ENCODE measurements around the gene MDGA2.

MDGA2 gene

DNA sequence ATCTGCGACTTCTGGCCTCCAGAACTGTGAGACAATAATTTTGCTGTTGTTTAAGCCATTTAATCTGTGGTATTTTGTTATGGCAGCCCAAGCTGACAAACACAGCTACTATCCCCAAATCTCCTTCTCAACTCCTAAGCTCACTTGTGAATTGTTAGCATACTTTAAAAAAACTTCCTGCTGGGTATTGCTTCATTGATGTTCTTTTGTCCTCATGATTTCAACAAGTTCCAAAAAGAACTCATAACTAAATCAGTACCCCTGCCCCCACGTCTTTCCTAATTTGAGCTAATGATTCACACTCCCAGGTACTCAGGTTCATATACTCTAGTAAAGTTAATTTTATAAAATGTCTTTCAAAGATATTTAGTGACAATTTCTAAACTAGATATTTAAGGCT lies 125.5 kb downstream of the MDGA2 start:
- no peaks in the 10 kb centered on the region for H3K27me3 Mint-ChIP-seq
- H3K9me3 Mint-ChIP-seq = no peaks in the 10 kb centered on the region
- ATAC-seq = no peak
- no peak overlapping the region for H3K4me3 Mint-ChIP-seq
- H3K36me3 Mint-ChIP-seq = no peaks in the 10 kb centered on the region
- no peak overlapping the region for H3K27ac Mint-ChIP-seq
- no peaks in the 10 kb centered on the region for H3K4me1 Mint-ChIP-seq

DNA sequence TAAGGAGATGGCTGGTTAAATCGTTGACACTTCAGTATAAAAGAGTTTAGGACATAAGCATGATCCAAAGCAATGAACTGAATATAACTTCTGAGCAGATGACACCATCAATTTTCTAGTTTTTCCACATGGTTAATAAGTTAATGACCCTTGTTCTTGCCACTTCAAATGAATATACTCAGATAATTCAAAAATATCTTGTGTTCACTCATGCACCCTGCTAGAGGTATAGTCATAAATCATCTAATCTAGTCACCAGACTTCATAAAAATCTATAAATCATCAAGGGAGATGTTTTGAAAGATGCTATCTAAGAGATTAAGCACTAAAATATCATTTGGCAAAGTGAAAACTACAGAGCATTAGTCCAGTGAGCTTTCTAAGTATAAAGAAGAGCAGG lies 131.9 kb downstream of the MDGA2 start:
- Mint-ChIP-seq H3K4me1 (no peaks in the 10 kb centered on the region), H3K36me3 (no peaks in the 10 kb centered on the region), H3K27me3 (no peaks in the 10 kb centered on the region), H3K9me3 (peaks cover 3% of the 10 kb centered on the region), H3K4me3 (no peak overlapping the region), H3K27ac (no peak overlapping the region)
- no peak for ATAC-seq

DNA sequence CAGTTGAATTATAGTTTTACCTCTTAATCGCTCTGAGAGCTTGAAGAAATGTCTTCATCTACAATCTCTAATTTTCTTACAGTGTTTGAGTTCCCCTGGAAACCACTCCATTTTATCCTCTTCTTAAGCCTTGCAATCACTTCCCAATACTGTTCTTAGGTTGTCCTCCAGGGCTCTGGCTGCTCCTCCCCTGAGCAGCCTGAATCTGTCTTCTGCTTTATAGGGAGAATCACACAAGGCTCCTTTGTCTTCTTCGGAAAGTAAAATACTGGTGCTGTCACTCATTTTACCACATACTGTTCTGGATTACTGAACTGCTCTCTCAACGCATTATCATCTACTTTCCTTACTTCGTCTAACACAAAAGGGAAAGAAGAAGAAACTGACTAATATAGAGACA lies 133.7 kb downstream of the MDGA2 start:
- ATAC-seq = no peak
- H3K27ac Mint-ChIP-seq = no peak overlapping the region
- peaks cover 3% of the 10 kb centered on the region for H3K9me3 Mint-ChIP-seq
- H3K4me1 Mint-ChIP-seq = no peaks in the 10 kb centered on the region
- no peaks in the 10 kb centered on the region for H3K27me3 Mint-ChIP-seq
- H3K36me3 Mint-ChIP-seq = no peaks in the 10 kb centered on the region
- H3K4me3 Mint-ChIP-seq = no peak overlapping the region

DNA sequence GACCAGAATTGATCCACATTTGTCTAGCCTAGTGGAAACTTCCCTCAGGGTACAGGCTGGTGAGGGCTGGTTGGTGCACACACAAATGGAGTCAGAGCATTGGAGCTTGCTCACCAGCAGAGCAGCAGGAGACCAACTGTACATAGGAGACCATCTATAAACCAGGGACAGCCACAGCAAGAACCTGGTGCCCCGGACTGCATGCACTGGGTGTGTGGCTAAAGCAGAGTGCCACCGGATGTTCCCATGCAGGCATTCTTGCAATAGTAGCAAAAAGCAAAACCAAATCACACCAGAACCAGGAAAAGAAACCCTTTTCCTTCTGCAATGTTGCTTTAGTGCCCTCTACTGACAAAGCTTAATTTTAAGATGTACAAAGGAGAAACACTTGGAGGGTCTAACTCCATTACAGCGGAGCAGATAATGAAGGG lies 136.4 kb downstream of the MDGA2 start:
- H3K4me3 Mint-ChIP-seq = no peak overlapping the region
- H3K27ac Mint-ChIP-seq = no peak overlapping the region
- no peaks in the 10 kb centered on the region for H3K4me1 Mint-ChIP-seq
- H3K27me3 Mint-ChIP-seq = no peaks in the 10 kb centered on the region
- H3K36me3 Mint-ChIP-seq = no peaks in the 10 kb centered on the region
- ATAC-seq = no peak
- H3K9me3 Mint-ChIP-seq = peaks cover 3% of the 10 kb centered on the region

DNA sequence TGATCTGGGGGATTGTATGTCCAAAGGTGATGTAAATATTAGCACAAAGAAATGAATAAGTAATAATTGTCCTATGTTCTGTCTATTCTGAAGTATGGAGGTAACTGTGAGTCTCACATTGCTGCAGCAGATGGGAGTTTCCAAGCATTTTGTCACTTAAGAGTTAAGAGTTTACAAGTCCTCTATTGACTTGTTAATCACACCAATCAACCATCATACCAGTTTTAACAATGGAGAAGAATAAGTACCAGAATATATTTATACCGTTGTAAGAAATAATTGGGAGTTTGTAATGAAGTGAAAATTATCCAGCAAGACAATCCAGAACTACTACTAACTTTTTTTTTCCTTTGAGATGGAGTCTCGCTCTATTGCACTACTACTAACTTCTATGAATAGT lies 139.1 kb downstream of the MDGA2 start:
- no peak for ATAC-seq
- Mint-ChIP-seq H3K4me3 (no peak overlapping the region), H3K27me3 (no peaks in the 10 kb centered on the region), H3K27ac (no peak overlapping the region), H3K4me1 (no peaks in the 10 kb centered on the region), H3K36me3 (no peaks in the 10 kb centered on the region), H3K9me3 (peaks cover 3% of the 10 kb centered on the region)

DNA sequence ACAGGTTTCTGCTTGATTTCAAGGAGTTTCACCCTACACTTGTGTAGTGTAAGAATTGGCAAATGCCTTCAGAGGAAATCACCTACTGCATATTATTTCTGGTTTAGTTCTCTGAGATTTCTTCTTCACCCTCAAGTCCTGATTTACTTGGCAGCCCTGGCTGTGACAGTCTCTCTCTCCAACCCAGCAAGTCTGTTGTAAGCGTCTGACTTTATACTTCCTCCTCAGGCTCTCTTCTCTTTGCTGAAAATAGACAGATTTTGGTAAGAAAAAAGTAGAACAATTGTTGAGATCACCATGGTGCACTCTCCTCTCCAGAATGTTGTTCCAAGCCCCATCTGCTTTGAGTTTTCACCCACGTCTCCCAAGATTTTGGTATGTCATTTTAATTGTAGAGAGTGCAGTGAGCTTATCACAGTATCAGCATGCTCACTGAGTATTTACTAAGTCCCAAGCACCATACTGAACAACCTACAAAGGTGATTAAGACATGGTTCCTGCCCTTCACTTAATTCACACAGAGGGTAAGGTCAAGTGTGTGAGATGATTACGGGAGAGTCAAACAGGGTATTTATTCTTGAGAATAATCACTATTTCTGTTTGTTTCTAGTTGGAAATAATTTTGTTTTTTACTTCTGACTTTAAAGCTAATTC lies 148.7 kb downstream of the MDGA2 start:
- Mint-ChIP-seq H3K4me1 (no peaks in the 10 kb centered on the region), H3K27ac (no peak overlapping the region), H3K9me3 (peaks cover 5% of the 10 kb centered on the region), H3K27me3 (no peaks in the 10 kb centered on the region), H3K4me3 (no peak overlapping the region), H3K36me3 (no peaks in the 10 kb centered on the region)
- ATAC-seq = no peak

DNA sequence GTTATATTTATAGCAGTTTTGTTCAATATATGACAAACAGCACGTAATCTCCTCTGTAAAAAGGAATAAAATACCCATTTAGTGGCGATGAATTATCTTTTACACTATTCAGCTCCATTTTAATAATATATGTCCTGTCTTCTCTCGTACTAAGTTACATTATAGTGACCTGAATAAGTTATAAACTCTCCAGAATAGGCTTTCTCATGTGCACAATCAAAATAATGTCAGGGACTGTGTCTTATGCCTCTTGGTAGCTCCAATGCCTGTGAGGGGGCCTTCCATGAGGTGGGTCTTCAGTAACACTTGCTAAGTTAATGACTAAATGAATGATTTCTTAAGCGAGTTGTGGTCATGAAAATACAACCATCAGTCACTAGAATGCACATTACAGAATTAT lies 150.9 kb downstream of the MDGA2 start:
- no peak overlapping the region for H3K4me3 Mint-ChIP-seq

DNA sequence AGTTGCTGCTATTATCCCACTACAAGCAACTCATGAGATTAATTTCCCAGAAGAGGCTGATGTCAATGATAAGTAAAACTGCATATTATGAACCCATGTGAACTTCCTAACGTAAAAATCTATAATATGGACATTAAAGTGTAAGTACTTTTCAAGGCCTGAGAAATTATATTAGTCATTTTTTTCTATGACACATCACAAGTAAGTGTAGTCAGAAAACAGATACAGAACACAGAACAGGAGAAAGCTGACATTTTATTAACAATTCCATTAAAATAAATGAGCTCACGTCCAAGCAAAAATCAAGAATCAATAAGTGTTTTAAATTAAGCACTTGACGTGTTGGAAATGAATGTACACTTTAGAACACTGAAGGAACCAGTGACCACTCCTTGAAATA lies 155.0 kb downstream of the MDGA2 start:
- H3K9me3 Mint-ChIP-seq = no peaks in the 10 kb centered on the region
- H3K4me3 Mint-ChIP-seq = no peak overlapping the region
- H3K27ac Mint-ChIP-seq = no peak overlapping the region
- no peaks in the 10 kb centered on the region for H3K36me3 Mint-ChIP-seq
- no peaks in the 10 kb centered on the region for H3K27me3 Mint-ChIP-seq
- no peak for ATAC-seq
- no peaks in the 10 kb centered on the region for H3K4me1 Mint-ChIP-seq

More for the DNA sequence above, 150.9 kb downstream of the MDGA2 start:
- ATAC-seq = no peak
- H3K36me3 Mint-ChIP-seq = no peaks in the 10 kb centered on the region
- H3K27ac Mint-ChIP-seq = no peak overlapping the region
- no peaks in the 10 kb centered on the region for H3K27me3 Mint-ChIP-seq
- no peaks in the 10 kb centered on the region for H3K4me1 Mint-ChIP-seq
- H3K9me3 Mint-ChIP-seq = no peaks in the 10 kb centered on the region

DNA sequence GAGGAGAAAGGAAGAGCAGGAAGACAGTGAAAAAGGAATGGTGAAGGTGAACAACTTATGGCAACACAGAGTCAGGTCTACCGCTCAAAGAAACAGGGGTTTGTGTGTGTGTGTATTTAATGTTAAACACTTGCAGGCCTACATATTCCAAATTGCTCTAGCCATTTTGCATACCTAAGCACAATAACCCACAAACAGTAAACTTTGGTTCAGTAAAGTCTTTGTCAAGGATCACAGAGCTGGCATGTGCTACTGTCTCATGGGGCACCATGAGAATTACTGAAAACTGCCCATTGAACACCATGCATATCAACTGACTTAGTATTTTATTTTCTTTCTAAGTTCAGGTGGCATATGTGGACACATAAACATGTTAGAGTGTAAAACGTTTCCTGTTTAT lies 163.6 kb downstream of the MDGA2 start:
- Mint-ChIP-seq H3K4me3 (no peak overlapping the region), H3K27ac (no peak overlapping the region), H3K4me1 (no peaks in the 10 kb centered on the region), H3K9me3 (no peaks in the 10 kb centered on the region), H3K36me3 (no peaks in the 10 kb centered on the region), H3K27me3 (no peaks in the 10 kb centered on the region)
- no peak for ATAC-seq

DNA sequence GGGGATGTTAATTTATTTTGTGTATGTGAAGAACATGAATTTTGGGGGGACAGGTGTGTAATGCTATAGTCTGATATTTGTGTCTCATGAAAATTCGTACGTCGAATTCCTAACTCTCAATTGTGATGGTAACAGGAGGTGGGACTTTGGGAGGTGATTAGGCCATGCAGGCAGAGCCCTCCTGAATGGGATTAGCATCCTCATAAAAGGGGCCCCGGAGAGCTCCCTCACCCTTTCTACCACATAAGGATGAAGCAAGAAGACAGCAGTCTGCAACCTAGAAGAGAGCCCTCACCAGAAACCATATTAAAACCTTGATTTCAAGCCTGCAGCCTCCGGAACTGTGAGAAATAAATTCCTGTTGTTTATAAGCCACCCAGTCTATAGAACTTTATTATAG lies 165.4 kb downstream of the MDGA2 start:
- H3K36me3 Mint-ChIP-seq = no peaks in the 10 kb centered on the region

DNA sequence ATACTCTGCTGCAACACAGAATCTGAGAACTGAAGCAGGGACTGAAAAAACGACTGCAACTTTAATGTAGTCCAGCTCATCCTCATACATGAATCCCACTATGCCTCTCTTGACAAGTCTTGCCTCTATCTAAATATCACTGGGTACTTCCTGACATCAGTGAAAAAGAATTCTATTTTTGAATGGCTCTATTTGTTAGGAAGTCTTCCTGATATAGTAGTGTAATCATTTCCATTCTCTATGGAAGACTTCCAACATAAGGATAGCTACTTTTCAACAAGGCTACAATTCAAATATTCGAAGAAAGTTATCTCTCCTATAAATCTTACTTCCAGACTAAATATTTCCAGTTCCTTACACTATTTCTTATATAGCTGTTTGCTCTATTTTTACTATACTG lies 167.5 kb downstream of the MDGA2 start:
- Mint-ChIP-seq H3K9me3 (peaks cover 3% of the 10 kb centered on the region), H3K4me1 (no peaks in the 10 kb centered on the region), H3K27ac (no peak overlapping the region), H3K4me3 (no peak overlapping the region), H3K27me3 (no peaks in the 10 kb centered on the region), H3K36me3 (no peaks in the 10 kb centered on the region)
- ATAC-seq = no peak

More for the DNA sequence above, 165.4 kb downstream of the MDGA2 start:
- Mint-ChIP-seq H3K9me3 (peaks cover 3% of the 10 kb centered on the region), H3K27ac (no peak overlapping the region), H3K27me3 (no peaks in the 10 kb centered on the region), H3K4me1 (no peaks in the 10 kb centered on the region), H3K4me3 (no peak overlapping the region)
- no peak for ATAC-seq

DNA sequence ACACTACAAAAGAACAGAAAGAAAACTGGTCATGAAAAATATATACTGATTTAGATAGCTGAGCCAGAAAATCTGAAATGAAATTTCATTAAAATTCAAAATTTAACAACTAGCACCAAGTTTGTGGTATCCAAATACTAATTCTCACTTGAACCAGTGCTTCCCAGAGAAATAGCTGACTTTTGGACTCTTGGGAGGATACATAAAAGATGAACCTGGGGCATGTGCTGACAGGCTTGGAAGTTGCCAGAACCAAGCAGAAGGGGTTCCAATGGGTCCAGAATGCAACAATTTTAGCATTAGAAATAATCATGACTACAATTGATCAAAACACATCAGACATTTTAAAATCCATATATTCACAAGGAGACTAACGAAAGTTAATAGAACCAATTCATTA lies 175.0 kb downstream of the MDGA2 start:
- H3K4me3 Mint-ChIP-seq = no peak overlapping the region
- no peak for ATAC-seq
- no peaks in the 10 kb centered on the region for H3K4me1 Mint-ChIP-seq
- H3K9me3 Mint-ChIP-seq = no peaks in the 10 kb centered on the region
- no peak overlapping the region for H3K27ac Mint-ChIP-seq
- H3K36me3 Mint-ChIP-seq = no peaks in the 10 kb centered on the region
- no peaks in the 10 kb centered on the region for H3K27me3 Mint-ChIP-seq

DNA sequence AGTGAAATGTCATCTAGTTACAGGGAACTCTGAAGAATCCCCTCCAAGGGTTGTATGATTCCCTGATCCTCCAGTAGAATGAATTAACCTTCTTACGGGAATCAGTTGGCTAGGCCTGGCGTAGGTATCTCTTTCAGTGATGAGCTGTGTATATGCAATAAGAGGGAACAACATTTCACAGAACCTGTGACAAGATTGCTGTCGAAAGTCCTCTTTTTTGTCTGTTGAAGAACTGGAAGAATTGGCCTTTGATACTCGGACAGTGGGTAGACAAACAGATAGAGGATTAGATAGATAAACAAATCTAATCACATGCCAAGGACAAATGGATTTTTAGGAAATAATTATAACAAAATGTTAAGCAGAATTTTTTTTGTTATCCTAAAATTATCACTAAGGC lies 184.6 kb downstream of the MDGA2 start:
- Mint-ChIP-seq H3K4me1 (no peaks in the 10 kb centered on the region), H3K27me3 (no peaks in the 10 kb centered on the region), H3K9me3 (no peaks in the 10 kb centered on the region), H3K27ac (no peak overlapping the region), H3K36me3 (no peaks in the 10 kb centered on the region), H3K4me3 (no peak overlapping the region)
- ATAC-seq = no peak

DNA sequence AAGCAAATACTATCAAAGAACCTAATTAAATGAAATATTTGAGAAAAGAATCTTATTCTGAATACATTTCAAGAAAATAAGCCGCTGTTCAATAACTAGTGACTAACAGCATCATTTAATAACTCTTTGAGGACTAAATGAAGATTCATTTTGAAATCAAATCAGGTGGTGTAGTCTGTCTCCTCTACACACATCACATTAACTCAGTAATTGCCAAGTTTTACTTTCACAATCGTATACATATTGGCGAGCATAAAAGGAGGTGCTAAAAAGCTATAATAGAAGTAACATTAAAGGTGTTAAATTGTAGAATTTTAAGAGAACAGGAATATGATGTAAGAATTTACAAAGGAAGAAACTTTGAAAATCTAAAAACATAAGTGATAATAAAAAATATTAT lies 185.1 kb downstream of the MDGA2 start:
- no peaks in the 10 kb centered on the region for H3K4me1 Mint-ChIP-seq
- ATAC-seq = no peak
- H3K27ac Mint-ChIP-seq = no peak overlapping the region
- no peaks in the 10 kb centered on the region for H3K36me3 Mint-ChIP-seq
- H3K27me3 Mint-ChIP-seq = no peaks in the 10 kb centered on the region
- H3K4me3 Mint-ChIP-seq = no peak overlapping the region
- H3K9me3 Mint-ChIP-seq = no peaks in the 10 kb centered on the region

DNA sequence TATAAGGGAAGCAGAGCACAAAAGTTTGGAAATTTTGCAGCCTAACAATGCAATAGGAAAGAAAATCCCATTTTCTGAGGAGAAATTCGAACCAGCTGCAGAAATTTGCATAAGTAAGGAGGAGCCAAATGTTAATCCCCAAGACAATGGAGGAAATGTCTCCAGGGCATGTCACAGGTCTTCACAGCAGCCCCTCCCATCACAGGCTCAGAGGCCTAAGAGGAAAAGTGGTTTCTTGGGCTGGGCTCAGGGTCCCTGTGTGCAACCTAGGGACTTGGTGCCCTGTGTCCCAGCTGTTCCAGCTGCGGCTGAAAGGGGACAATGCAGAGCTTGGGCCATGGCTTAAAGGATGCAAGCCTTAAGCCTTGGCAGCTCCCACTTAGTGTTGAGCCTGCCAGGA lies 190.0 kb downstream of the MDGA2 start:
- ATAC-seq = no peak
- Mint-ChIP-seq H3K27ac (no peak overlapping the region), H3K27me3 (no peaks in the 10 kb centered on the region), H3K36me3 (no peaks in the 10 kb centered on the region), H3K4me1 (no peaks in the 10 kb centered on the region), H3K4me3 (no peak overlapping the region), H3K9me3 (no peaks in the 10 kb centered on the region)

DNA sequence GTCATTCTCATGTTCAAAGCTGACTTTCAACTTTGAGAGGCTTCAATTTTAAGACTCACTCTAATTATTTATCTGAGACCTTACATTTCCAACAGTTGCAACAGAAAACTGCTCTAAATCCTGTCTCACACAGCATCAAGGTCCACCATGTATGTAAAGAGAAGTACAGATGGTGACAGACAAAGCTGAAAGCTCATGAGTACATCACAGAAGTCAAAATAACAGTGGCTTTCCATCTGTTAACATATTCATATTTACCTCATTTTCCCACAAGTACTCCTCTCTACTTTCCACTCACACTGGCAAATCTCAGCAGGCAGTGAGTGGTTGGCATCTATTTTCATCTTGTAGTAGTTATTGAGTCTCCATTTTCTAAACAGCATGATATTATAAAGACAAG lies 192.0 kb downstream of the MDGA2 start:
- H3K9me3 Mint-ChIP-seq = no peaks in the 10 kb centered on the region
- no peak overlapping the region for H3K4me3 Mint-ChIP-seq
- ATAC-seq = no peak
- no peaks in the 10 kb centered on the region for H3K36me3 Mint-ChIP-seq
- H3K4me1 Mint-ChIP-seq = no peaks in the 10 kb centered on the region
- no peaks in the 10 kb centered on the region for H3K27me3 Mint-ChIP-seq
- H3K27ac Mint-ChIP-seq = no peak overlapping the region

DNA sequence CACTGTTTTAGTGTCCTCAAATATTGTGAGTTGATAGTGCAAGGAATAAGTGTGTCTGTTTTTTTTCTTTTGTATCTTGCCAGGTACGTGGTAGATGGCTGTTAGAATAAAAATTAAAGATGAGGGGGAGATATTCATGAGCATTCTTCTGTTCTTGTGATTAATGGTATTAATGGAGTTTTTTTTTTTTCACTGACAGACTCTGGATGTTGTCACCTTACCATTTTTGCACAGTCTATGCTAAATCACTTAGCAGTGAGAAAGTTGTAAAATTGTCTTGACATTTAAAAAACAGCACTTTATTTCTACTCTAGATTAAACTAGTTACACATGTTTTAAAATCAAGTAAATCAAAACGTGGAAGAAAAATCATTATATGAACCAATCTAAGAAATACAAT lies 204.3 kb downstream of the MDGA2 start:
- H3K36me3 Mint-ChIP-seq = no peaks in the 10 kb centered on the region
- no peaks in the 10 kb centered on the region for H3K4me1 Mint-ChIP-seq
- ATAC-seq = no peak
- peaks cover 9% of the 10 kb centered on the region for H3K9me3 Mint-ChIP-seq
- H3K27ac Mint-ChIP-seq = no peak overlapping the region
- H3K4me3 Mint-ChIP-seq = no peak overlapping the region
- H3K27me3 Mint-ChIP-seq = no peaks in the 10 kb centered on the region
